HEK293T (cell line): ENCODE measurements around the gene ME3.

Experiments
- CTCF ChIA-PET: fragments of 350-600 bp; formaldehyde crosslinking; extraction: SDS; loops from one replicate; lab custom pipeline; 2021; ENCODE audit warnings: antibody characterized with exemption, inconsistent platforms; lab: Yijun Ruan, JAX
- POLR2A ChIA-PET: fragments of 350-600 bp; formaldehyde crosslinking; extraction: SDS; loops from one replicate; lab custom pipeline; 2020; ENCODE audit warnings: antibody characterized with exemption, inconsistent platforms; lab: Yijun Ruan, JAX
- DNase-seq: peaks from one replicate; pipeline ENCODE4 v3.0.0; 2012; ENCODE audit warnings: mixed read lengths; ENCODE audit errors: extremely low spot score
- ARNT ChIP-seq: fragments of 450-650 bp; IDR thresholded peaks from 2 replicates; pipeline ENCODE4 v1.6.1; 2017; ENCODE audit warnings: mild to moderate bottlenecking
- BHLHE40 ChIP-seq: fragments of 450-650 bp; IDR thresholded peaks from 2 replicates; pipeline ENCODE4 v1.6.1; 2016; ENCODE audit warnings: mild to moderate bottlenecking, moderate library complexity, borderline replicate concordance
- CTBP1 ChIP-seq: fragments of 450-650 bp; IDR thresholded peaks from 2 replicates; pipeline ENCODE4 v1.6.1; 2016; ENCODE audit warnings: borderline replicate concordance
- ELF4 ChIP-seq: fragments of 450-650 bp; IDR thresholded peaks from 2 replicates; pipeline ENCODE4 v1.6.1; 2017; ENCODE audit warnings: antibody characterized with exemption
- FOXA1 ChIP-seq: fragments of 450-650 bp; IDR thresholded peaks from 2 replicates; pipeline ENCODE4 v1.6.1; 2016; ENCODE audit warnings: mild to moderate bottlenecking
- FOXK2 ChIP-seq: fragments of 450-650 bp; IDR thresholded peaks from 2 replicates; pipeline ENCODE4 v1.6.1; 2016; ENCODE audit warnings: mild to moderate bottlenecking
- FOXM1 ChIP-seq: fragments of 450-650 bp; IDR thresholded peaks from 2 replicates; pipeline ENCODE4 v1.6.1; 2017; ENCODE audit warnings: mild to moderate bottlenecking, borderline replicate concordance
- HDGF ChIP-seq: fragments of 450-650 bp; IDR thresholded peaks from 2 replicates; pipeline ENCODE4 v1.6.1; 2017; ENCODE audit warnings: antibody characterized with exemption, borderline replicate concordance
- L3MBTL2 ChIP-seq: fragments of 450-650 bp; conservative IDR thresholded peaks from 2 replicates; pipeline ENCODE4 v1.6.1; 2016; ENCODE audit warnings: mild to moderate bottlenecking
- LEF1 ChIP-seq: fragments of 450-650 bp; IDR thresholded peaks from 2 replicates; pipeline ENCODE4 v1.6.1; 2017; ENCODE audit warnings: mild to moderate bottlenecking, borderline replicate concordance
- NFRKB ChIP-seq: fragments of 450-650 bp; IDR thresholded peaks from 2 replicates; pipeline ENCODE4 v1.6.1; 2016; ENCODE audit warnings: mild to moderate bottlenecking, moderate library complexity
- SP1 ChIP-seq: fragments of 450-650 bp; IDR thresholded peaks from 2 replicates; pipeline ENCODE4 v1.6.1; 2017
- SUZ12 ChIP-seq: fragments of 450-650 bp; IDR thresholded peaks from 2 replicates; pipeline ENCODE4 v1.6.1; 2016; ENCODE audit warnings: mild to moderate bottlenecking
- TARDBP ChIP-seq: fragments of 450-650 bp; IDR thresholded peaks from 2 replicates; pipeline ENCODE4 v1.6.1; 2016
- ZNF384 ChIP-seq: fragments of 450-650 bp; IDR thresholded peaks from 2 replicates; pipeline ENCODE4 v1.6.1; 2016
- TF ChIP-seq, protein P1 (sequence below): fragments of 450-650 bp; IDR thresholded peaks from 2 replicates; pipeline ENCODE4 v1.6.1; 2016

The ME3 gene

DNA sequence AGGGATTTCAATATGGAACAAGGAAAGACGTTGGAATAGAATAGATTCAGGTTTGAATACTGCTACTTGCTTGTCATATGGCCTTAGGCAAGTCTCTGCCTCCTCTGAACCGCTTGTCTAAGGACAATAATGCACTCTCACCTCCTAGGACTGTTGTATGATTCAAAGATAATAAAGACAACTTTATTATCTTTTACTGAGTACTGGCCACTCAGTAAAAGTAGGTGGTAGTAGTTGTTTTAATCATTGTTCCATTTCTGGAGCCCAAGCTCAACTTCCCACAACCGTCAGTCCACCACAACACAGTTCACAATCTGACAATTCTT, 134.2 kb downstream of the ME3 start:
- ChIA-PET POLR2A (interaction anchor here (1.3 kb wide), 1 partner anchor 13 kb away, joined by 4 read pairs; no protein-coding TSS in a partner anchor), CTCF (interaction anchor here (1.3 to 1.6 kb wide), 2 partner anchors 10 to 70 kb away, joined by 5 to 9 read pairs; no protein-coding TSS in a partner anchor)
- TF ChIP-seq L3MBTL2 (no peak), NFRKB (no peak), BHLHE40 (no peak), ARNT (no peak), TARDBP (no peak), SP1 (no peak), FOXK2 (no peak), HDGF (no peak), CTBP1 (no peak), LEF1 (no peak), SUZ12 (no peak), ZNF384 (no peak), FOXM1 (no peak), ELF4 (no peak), FOXA1 (no peak)
- TF ChIP-seq, protein P1, sequence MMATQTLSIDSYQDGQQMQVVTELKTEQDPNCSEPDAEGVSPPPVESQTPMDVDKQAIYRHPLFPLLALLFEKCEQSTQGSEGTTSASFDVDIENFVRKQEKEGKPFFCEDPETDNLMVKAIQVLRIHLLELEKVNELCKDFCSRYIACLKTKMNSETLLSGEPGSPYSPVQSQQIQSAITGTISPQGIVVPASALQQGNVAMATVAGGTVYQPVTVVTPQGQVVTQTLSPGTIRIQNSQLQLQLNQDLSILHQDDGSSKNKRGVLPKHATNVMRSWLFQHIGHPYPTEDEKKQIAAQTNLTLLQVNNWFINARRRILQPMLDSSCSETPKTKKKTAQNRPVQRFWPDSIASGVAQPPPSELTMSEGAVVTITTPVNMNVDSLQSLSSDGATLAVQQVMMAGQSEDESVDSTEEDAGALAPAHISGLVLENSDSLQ = no peak
- no peak for DNase-seq

GRCh38 chr11:86537541-86538222, 134.7 kb downstream of the ME3 start:
- CTCF ChIA-PET = interaction anchor here (1.3 to 1.6 kb wide), 2 partner anchors 11 to 71 kb away, joined by 5 to 9 read pairs; no protein-coding TSS in a partner anchor
- POLR2A ChIA-PET = interaction anchor here (1.3 kb wide), 1 partner anchor 14 kb away, joined by 4 read pairs; no protein-coding TSS in a partner anchor
- DNase-seq = no peak
- no peak for TF ChIP-seq BHLHE40
- no peak for TF ChIP-seq HDGF
- no peak for TF ChIP-seq NFRKB
- TF ChIP-seq, protein P1 = no peak
- TF ChIP-seq L3MBTL2 = no peak
- TF ChIP-seq CTBP1 = no peak
- TF ChIP-seq FOXK2 = no peak
- no peak for TF ChIP-seq LEF1
- TF ChIP-seq FOXA1 = no peak

GRCh38 chr11:86535773-86536172, 136.6 kb downstream of the ME3 start:
- ChIA-PET POLR2A (no interaction called here), CTCF (interaction anchor here (1.3 kb wide), 1 partner anchor 79 kb away, joined by 4 read pairs; no protein-coding TSS in a partner anchor)
- DNase-seq = no peak
- TF ChIP-seq, protein P1 = no peak
- TF ChIP-seq LEF1 (no peak), ARNT (no peak), SUZ12 (no peak), CTBP1 (no peak), TARDBP (no peak), FOXA1 (no peak), FOXK2 (no peak), SP1 (no peak), ELF4 (no peak), ZNF384 (no peak), BHLHE40 (no peak), HDGF (no peak), NFRKB (no peak), L3MBTL2 (no peak), FOXM1 (no peak)

GRCh38 chr11:86524620-86525352, 147.6 kb downstream of the ME3 start:
- TF ChIP-seq TARDBP (no peak), SUZ12 (no peak), FOXM1 (no peak), CTBP1 (no peak), L3MBTL2 (no peak), ARNT (no peak), SP1 (no peak), ELF4 (no peak), FOXK2 (no peak), HDGF (no peak), NFRKB (no peak)
- TF ChIP-seq, protein P1 = no peak
- ChIA-PET POLR2A (interaction anchor here (0.9 to 1.3 kb wide), 3 partner anchors 34 to 265 kb away, joined by 3 to 5 read pairs (median 3); no protein-coding TSS in a partner anchor), CTCF (interaction anchor here (0.7 to 1.3 kb wide), 2 partner anchors 83 to 164 kb away, joined by 3 to 4 read pairs; no protein-coding TSS in a partner anchor)
- no peak for DNase-seq
